Fibroblast of lung (primary cell): Measurements from ENCODE around the gene CYTIP. TPM values are rescaled to one million over a fixed set of nuclear protein-coding genes. Genes with fewer than 3 reads are reported as not detected.
A peak's percentile ranks its signal among the peaks of the same experiment; 100 is the strongest.

ENCODE experiments used
- DNase-seq, 2 donors: peaks; one replicate each; pipeline versions ENCODE4 v3.0.0 to v3.0.0-alpha.2; 2010; ENCODE audit warnings: low read depth in 2 of 2
- H2AFZ ChIP-seq: 2 replicates; pipeline ENCODE4 v1.5.1; 2012; ENCODE audit warnings: low read length, control low read depth, inconsistent platforms
- H3K27ac ChIP-seq: 2 replicates; pipeline ENCODE4 v1.5.1; 2011; ENCODE audit warnings: low read length, control low read depth; ENCODE audit not compliant: insufficient read depth
- H3K27me3 ChIP-seq: 2 replicates; pipeline ENCODE4 v1.5.1; 2011; ENCODE audit warnings: mild to moderate bottlenecking, low read length; ENCODE audit not compliant: control insufficient read depth, insufficient read depth
- H3K36me3 ChIP-seq: 2 replicates; pipeline ENCODE4 v1.5.1; 2011; ENCODE audit warnings: low read length; ENCODE audit not compliant: control insufficient read depth, insufficient read depth
- H3K4me1 ChIP-seq: 2 replicates; pipeline ENCODE4 v1.5.1; 2011; ENCODE audit warnings: low read length; ENCODE audit not compliant: control insufficient read depth, insufficient read depth; ENCODE audit errors: extremely low read depth
- H3K4me2 ChIP-seq: 2 replicates; pipeline ENCODE4 v1.5.1; 2011; ENCODE audit warnings: low read length, control low read depth; ENCODE audit not compliant: insufficient read depth; ENCODE audit errors: extremely low read depth
- H3K4me3 ChIP-seq, 4 experiments: fragments of 200-600 bp in 1 of 4; sonication (generic) in 1 of 4; replicated peaks in 1 of 4; 2 replicates each; pipeline ENCODE4 v1.5.1; 2011 to 2016; ENCODE audit warnings: low read length in 4 of 4, low read depth in 3 of 4, mild to moderate bottlenecking in 3 of 4, control low read depth in 2 of 4, inconsistent platforms in 1 of 4, mixed read lengths in 1 of 4; ENCODE audit not compliant: insufficient read depth in 1 of 4; ENCODE audit errors: control extremely low read depth in 1 of 4
- H3K79me2 ChIP-seq: 2 replicates; pipeline ENCODE4 v1.5.1; 2012; ENCODE audit warnings: mild to moderate bottlenecking, low read length, inconsistent platforms; ENCODE audit not compliant: control insufficient read depth, insufficient read depth
- H3K9ac ChIP-seq: 2 replicates; pipeline ENCODE4 v1.5.1; 2011; ENCODE audit warnings: mild to moderate bottlenecking, low read length, control low read depth; ENCODE audit not compliant: insufficient read depth
- H3K9me3 ChIP-seq: 2 replicates; pipeline ENCODE4 v1.5.1; 2012; ENCODE audit warnings: low read depth, low read length; ENCODE audit not compliant: control insufficient read depth, insufficient read depth
- H4K20me1 ChIP-seq: 2 replicates; pipeline ENCODE4 v1.5.1; 2011; ENCODE audit warnings: low read length; ENCODE audit not compliant: control insufficient read depth, insufficient read depth; ENCODE audit errors: extremely low read depth
- EZH2 ChIP-seq: IDR thresholded peaks from 2 replicates; pipeline ENCODE4 v1.5.1; 2012; ENCODE audit warnings: low read length, control low read depth, mild to moderate bottlenecking; ENCODE audit errors: missing control alignments
- polyA plus RNA-seq, 2 donors: library from polyadenylated mRNA; depleted of rRNA in 1 of 2; stranded (reverse) in 1 of 2; unstranded in 1 of 2; fragments of >200 nt; gene quantifications; 2 replicates each; pipeline ENCODE4 v1.2.1, GENCODE V29; 2011 to 2012; ENCODE audit warnings: missing spikeins in 1 of 2
- total RNA-seq: library from RNA; depleted of rRNA; stranded (reverse); fragments of >200 nt; gene quantifications from 2 replicates; pipeline ENCODE4 v1.2.1, GENCODE V29; 2014
- TF ChIP-seq, protein P1 (sequence below), 2 donors: IDR thresholded peaks in 1 of 2; conservative IDR thresholded peaks in 1 of 2; 1 replicate in 1 of 2; 2 replicates in 1 of 2; pipeline ENCODE4 v1.5.1; 2011 to 2012; ENCODE audit warnings: low read length in 2 of 2, control low read depth in 1 of 2, inconsistent platforms in 1 of 2, low read depth in 1 of 2, mild to moderate bottlenecking in 1 of 2

The CYTIP gene
- total and polyA plus RNA-seq, 2 donors (not counting 1 experiment from before 2014, with no cell fraction given), result 0.17 TPM; not detected in 1

DNA sequence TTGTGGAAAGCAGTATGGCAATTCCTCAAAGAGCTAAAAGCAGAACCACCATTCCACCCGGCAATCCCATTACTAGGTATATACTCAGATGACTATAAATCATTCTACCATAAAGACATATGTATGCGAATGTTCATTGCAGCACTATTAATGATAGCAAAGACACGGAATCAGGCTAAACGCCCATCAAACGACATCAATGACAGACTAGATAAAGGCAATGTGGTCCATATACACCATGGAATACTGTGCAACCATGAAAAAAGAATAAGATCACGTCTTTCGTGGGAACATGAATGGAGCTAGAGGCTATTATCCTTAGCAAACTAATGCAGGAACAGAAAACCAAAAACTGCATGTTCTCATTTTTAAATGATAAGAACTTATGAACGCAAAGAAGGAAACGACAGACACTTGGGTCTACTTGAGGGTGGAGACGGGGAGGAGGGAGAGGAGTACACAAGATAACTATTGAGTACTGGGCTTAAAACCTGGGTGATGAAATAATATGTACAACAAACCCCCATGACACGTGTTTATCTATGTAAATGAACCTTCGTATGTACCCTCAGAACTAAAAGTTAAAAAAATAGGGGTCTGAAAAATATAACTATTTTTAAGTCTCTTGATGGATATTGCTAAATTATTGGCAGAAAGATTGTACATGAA, 32.0 kb upstream of the CYTIP start:
- TF ChIP-seq EZH2, result no peak
- TF ChIP-seq, protein P1, sequence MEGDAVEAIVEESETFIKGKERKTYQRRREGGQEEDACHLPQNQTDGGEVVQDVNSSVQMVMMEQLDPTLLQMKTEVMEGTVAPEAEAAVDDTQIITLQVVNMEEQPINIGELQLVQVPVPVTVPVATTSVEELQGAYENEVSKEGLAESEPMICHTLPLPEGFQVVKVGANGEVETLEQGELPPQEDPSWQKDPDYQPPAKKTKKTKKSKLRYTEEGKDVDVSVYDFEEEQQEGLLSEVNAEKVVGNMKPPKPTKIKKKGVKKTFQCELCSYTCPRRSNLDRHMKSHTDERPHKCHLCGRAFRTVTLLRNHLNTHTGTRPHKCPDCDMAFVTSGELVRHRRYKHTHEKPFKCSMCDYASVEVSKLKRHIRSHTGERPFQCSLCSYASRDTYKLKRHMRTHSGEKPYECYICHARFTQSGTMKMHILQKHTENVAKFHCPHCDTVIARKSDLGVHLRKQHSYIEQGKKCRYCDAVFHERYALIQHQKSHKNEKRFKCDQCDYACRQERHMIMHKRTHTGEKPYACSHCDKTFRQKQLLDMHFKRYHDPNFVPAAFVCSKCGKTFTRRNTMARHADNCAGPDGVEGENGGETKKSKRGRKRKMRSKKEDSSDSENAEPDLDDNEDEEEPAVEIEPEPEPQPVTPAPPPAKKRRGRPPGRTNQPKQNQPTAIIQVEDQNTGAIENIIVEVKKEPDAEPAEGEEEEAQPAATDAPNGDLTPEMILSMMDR (conservative IDR thresholded peaks at IDR 0.05 in 1 of 2, IDR thresholded peaks at IDR 0.05 in 1 of 2; ENCODE audit: low read depth in 1 of 2, low read length in 2 of 2), result no peak
- Histone ChIP-seq H3K79me2 (no peaks in the 10 kb centered on the region), H3K36me3 (no peaks in the 10 kb centered on the region), H3K9ac (no peak overlapping the region), H2AFZ (no peak overlapping the region), H3K4me1 (no peaks in the 10 kb centered on the region), H3K27me3 (no peaks in the 10 kb centered on the region), H3K4me2 (no peak overlapping the region), H3K4me3 (no peak overlapping the region), H3K27ac (no peak overlapping the region), H3K9me3 (no peaks in the 10 kb centered on the region), H4K20me1 (no peaks in the 10 kb centered on the region)
- no peak for DNase-seq

DNA sequence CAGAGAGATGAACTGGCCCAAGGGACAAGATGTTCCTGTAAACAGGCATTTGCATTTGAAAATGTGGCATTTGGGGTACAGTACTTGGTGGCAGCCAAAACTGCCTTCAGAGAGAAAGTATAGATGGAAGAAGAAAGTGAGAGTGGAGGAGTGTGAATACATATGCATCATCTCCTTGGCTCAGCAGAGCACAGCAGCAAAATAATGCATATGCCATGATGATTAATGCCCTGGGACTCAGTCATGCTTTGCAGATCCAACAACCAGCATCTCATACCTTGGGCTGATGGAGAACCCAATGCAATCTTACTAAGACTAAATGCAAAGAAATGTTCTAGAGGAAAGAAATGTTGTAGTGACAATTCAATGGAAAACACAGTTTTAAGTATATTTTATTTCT, 29.7 kb upstream of the CYTIP start:
- peak in 1 of 2 donors; percentile 9 for DNase-seq
- H3K4me1 ChIP-seq, result no peaks in the 10 kb centered on the region
- TF ChIP-seq, protein P1 (conservative IDR thresholded peaks at IDR 0.05 in 1 of 2, IDR thresholded peaks at IDR 0.05 in 1 of 2; ENCODE audit: low read depth in 1 of 2, low read length in 2 of 2), result no peak
- no peak for TF ChIP-seq EZH2
- H3K9ac ChIP-seq, result no peak overlapping the region
- H3K9me3 ChIP-seq, result no peaks in the 10 kb centered on the region
- H3K27ac ChIP-seq, result no peak overlapping the region
- H3K4me2 ChIP-seq, result no peak overlapping the region
- H3K27me3 ChIP-seq, result no peaks in the 10 kb centered on the region
- no peaks in the 10 kb centered on the region for H3K79me2 ChIP-seq
- H4K20me1 ChIP-seq, result no peaks in the 10 kb centered on the region
- no peak overlapping the region for H2AFZ ChIP-seq
- no peak overlapping the region for H3K4me3 ChIP-seq
- H3K36me3 ChIP-seq, result no peaks in the 10 kb centered on the region

DNA sequence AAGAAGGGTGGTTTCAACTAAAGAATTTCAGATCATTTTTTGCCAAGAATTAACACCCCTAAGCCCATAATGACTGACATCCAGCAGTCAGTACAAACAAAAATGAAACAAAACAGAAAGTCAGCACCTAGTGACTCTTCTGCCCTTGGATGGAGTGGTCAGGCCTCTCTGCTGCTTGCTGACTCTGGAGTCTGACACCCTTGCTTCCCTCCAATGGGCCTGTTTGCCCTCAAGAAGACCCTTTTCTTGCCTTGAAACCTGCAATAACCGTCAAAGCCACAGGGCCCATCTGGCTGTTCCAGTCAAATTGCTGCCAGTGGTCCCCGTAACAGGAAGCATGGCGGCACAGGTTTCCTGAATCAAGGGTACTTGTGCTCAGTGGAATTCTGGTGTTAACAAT, 27.2 kb upstream of the CYTIP start:
- TF ChIP-seq, protein P1 (conservative IDR thresholded peaks at IDR 0.05 in 1 of 2, IDR thresholded peaks at IDR 0.05 in 1 of 2; ENCODE audit: low read depth in 1 of 2, low read length in 2 of 2), result no peak
- TF ChIP-seq EZH2, result no peak
- no peak overlapping the region for H3K4me3 ChIP-seq
- H3K4me1 ChIP-seq, result no peaks in the 10 kb centered on the region
- no peaks in the 10 kb centered on the region for H3K36me3 ChIP-seq
- no peaks in the 10 kb centered on the region for H3K9me3 ChIP-seq
- no peaks in the 10 kb centered on the region for H3K79me2 ChIP-seq
- no peaks in the 10 kb centered on the region for H3K27me3 ChIP-seq
- H3K4me2 ChIP-seq, result no peak overlapping the region
- no peak overlapping the region for H3K27ac ChIP-seq
- no peak for DNase-seq
- no peak overlapping the region for H2AFZ ChIP-seq
- no peak overlapping the region for H3K9ac ChIP-seq
- H4K20me1 ChIP-seq, result no peaks in the 10 kb centered on the region
